AG10803 (cell line): ENCODE data around the gene TNRC18.
"Not testable (repeated sequence)": the region's sequence is repeated elsewhere in the genome, so short reads cannot be mapped to it uniquely, and the experiment has no call there.

Experiments
- DNase-seq: peaks from one replicate; pipeline ENCODE4 v3.0.0; 2010; ENCODE audit warnings: low read depth
- H3K4me3 ChIP-seq: 2 replicates; pipeline ENCODE4 v1.5.1; 2011; ENCODE audit warnings: mild to moderate bottlenecking, low read length, control low read depth
- TF ChIP-seq, protein P1 (sequence below): conservative IDR thresholded peaks from 2 replicates; pipeline ENCODE4 v1.5.1; 2011; ENCODE audit warnings: mild to moderate bottlenecking, low read length, control low read depth, inconsistent platforms

TNRC18 gene

DNA sequence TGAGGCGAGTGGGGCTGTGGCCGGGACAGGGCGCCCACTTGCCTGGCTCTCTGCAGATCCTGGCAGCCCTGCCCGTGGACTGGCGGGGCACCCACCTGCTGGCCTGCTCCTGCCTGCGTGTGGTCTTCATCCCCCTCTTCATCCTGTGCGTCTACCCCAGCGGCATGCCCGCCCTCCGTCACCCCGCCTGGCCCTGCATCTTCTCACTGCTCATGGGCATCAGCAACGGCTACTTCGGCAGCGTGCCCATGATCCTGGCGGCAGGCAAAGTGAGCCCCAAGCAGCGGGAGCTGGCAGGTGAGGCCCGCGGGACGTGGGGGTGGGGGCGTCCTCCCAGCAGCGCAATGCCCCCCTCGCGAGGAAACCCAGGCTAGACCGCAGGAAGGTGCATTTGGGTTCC is 123.3 kb downstream of the TNRC18 start:
- H3K4me3 ChIP-seq = no peak overlapping the region
- TF ChIP-seq, protein P1, sequence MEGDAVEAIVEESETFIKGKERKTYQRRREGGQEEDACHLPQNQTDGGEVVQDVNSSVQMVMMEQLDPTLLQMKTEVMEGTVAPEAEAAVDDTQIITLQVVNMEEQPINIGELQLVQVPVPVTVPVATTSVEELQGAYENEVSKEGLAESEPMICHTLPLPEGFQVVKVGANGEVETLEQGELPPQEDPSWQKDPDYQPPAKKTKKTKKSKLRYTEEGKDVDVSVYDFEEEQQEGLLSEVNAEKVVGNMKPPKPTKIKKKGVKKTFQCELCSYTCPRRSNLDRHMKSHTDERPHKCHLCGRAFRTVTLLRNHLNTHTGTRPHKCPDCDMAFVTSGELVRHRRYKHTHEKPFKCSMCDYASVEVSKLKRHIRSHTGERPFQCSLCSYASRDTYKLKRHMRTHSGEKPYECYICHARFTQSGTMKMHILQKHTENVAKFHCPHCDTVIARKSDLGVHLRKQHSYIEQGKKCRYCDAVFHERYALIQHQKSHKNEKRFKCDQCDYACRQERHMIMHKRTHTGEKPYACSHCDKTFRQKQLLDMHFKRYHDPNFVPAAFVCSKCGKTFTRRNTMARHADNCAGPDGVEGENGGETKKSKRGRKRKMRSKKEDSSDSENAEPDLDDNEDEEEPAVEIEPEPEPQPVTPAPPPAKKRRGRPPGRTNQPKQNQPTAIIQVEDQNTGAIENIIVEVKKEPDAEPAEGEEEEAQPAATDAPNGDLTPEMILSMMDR = no peak
- DNase-seq = no peak

DNA sequence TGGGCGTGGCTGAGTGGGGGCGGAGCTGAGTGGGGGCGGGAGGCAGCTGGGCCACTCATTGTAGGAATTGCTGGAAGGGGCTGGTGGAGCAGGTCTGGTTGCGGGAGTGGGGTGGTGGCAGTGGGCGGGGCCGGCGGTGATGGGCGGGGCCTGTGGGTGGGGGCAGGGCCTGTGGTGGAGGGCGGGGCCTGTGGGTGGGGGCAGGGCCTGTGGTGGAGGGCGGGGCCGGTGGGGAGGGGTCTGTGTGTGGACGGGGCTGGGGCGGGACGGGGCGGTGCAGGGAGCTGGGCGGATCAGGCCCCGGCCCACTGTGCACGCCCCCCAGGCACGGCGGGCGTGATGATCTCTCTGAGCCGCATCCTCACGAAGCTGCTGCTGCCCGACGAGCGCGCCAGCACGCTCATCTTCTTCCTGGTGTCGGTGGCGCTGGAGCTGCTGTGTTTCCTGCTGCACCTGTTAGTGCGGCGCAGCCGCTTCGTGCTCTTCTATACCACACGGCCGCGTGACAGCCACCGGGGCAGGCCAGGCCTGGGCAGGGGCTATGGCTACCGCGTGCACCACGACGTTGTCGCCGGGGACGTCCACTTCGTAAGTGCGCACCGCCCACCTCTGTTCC is 126.9 kb downstream of the TNRC18 start:
- TF ChIP-seq, protein P1 = no peak
- DNase-seq = no peak
- H3K4me3 ChIP-seq = no peak overlapping the region

DNA sequence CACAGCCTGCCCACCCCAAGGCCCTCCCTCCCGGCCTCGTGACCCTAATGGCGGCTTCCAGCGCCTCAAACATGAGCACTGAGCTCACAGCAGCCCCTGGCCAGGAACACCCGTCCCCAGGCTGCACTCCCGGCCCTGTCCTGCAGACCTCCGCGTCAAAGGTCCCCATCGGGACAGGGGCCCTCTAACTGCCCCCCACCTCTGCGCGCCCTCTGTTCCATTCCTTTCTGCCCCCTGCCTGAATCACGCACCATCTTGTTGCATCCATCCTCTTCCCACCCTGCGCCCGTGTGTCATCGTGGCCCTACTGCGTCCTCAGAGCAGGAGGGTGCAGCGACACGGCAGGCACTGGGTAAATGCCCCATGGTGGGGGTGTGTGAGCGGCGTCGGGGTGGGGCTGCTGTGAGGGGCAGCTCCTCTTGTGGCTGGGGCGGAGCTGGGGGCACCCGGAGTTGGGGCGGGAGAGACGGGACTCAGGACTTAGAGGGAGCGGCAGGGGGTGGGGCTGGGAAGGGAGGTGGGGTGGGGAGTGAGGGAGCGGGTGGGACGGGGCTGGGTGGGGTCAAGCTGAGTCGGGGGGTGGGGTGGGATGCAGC is 127.5 kb downstream of the TNRC18 start:
- DNase-seq = no peak
- TF ChIP-seq, protein P1 = no peak
- no peak overlapping the region for H3K4me3 ChIP-seq

DNA sequence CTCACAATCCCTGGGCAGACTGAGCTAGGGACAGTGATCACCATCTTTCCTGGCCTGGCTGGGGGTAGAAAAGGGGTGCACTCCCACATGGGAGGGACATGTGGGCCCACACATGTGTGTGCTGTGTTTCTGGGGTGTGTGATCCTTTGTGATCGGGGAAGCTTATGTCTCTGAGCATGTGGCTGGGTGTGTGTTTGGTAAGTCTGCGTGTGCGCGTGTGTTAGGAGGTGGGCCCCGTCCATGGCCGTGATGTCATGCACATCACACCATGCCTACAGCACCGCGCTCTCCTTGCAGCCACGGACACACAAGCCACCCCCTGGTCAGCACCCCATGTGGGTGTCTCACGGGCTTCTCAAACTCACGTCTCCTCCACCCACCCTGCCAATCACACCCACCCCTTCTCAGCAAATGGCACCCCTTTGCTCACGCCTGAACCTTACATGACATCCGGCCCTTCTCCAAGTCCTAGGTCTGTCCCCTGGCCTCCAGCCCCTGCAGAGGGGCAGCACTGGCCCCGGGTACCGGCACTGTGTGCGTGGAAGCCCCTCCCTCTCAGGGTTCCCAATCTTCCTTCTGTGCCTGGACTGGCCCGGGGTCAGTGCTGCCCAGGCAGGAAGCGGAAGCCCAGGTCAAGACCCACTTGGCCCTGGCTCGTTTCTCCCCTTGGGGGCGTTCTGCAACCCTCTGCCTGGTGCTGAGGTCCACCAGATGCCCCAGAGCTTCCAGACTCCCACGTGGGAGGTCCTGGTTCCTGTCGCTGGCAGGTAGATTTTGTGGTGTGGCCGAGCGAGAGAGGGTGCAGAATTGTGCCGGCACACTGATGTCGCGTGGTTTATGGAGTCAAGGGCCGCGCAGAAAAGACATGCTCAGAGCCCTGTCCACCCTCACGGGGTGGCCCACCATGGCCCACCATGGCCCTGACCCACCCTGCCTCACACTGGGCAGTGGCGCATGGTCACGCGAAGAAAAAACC is 128.3 kb downstream of the TNRC18 start:
- TF ChIP-seq, protein P1 = no peak
- no peak for DNase-seq
- no peak overlapping the region for H3K4me3 ChIP-seq

DNA sequence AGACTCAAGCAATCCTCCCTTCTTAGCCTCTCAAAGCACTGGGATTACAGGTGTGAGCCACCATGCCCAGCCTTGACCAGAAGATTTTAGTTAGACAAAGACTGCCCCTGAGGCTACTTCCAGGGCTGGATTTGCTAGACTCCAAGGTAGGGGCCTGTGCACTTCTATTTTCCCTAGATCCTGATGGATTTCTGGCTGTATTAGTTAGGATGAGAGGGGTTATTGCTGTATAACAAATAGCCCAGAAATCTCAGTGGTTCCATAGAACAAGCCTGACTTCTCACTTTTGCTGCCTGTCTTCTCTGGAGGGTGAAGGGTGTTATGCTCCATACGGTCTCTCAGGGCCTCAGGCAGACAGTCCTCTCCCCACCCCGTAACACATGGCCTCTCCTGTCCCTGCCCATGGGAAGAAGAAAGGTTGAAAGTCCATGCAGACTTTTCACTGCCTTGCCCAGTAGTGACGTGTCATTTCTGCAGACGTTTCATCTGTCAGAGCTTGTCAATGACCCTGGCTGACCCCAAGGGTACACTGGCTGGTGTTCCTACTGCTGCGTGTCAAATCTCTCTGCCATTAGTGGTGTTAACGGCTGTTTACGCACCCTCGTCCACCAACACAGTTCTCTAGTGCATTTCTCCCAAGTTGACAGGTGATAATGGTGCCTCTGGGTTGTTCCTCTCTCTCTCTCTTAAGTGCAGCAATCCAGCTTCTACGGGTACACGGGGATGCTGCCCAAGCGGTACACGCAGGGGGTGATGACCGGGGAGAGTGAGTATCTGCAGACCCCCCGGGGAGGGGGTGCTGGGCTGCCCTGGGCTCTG is 129.3 kb downstream of the TNRC18 start:
- H3K4me3 ChIP-seq = no peak overlapping the region
- DNase-seq = no peak
- TF ChIP-seq, protein P1 = no peak

DNA sequence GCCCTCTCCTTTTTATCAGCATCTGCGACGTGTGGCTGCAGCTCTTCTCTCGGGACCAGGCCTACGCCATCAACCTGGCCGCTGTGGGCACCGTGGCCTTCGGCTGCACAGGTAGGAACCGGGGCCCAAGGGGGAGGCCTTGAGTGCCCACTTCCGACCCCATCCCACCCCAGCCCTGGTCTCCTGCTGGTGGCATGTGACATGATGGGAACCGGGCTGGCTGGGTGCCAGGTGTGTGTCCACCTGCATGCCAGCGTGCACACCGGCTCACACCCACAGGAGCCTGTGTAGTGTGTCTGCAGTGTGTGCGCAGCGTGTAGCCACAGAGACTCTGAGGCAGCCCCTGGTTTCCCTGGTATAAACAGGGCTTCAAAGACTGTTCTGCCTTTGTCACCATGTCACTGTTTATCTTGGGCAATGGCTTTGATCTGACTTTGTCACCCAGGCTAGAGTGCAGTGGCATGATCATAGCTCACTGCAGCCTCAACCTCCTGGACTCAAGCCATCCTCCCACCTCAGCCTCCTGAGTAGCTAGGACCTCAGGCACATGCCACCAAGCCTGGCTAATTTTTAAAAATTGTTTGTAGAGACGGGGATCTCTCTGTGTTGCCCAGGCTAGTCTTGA is 131.8 kb downstream of the TNRC18 start:
- not testable (repeated sequence) for DNase-seq, H3K4me3 ChIP-seq

DNA sequence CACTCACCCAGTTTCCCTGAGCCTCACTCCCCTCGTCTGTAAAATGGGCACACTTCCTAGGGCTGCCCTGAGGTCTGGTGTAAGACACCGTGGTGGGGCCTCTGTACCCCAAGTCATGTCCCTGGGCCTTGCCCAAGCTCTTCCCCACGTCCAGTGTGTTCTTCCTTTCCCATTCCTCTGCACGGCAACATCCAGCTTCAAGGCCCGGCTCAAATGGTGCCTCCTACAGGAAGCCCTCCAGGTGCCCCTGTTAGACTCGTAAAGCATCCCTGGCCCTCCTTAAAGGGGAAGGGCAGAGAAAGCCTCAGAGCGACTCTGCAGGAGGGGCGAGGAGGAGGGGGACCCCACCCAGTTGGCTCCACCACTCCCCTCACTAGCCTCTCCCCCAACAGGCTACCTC is 132.3 kb downstream of the TNRC18 start:
- TF ChIP-seq, protein P1 = no peak
- DNase-seq = no peak
- H3K4me3 ChIP-seq = no peak overlapping the region
